DND-41 (cell line): Measurements from ENCODE around the gene GPR39.

Source experiments
- ATAC-seq: fragments of 200-7000 bp; cut with Tn5 transposase; 3 replicates; pipeline ENCODE4 v1.9.1; 2021; ENCODE audit warnings: low read depth; ENCODE audit not compliant: insufficient read depth
- DNase-seq: peaks from one replicate; pipeline ENCODE4 v3.0.0-alpha.2; 2020
- H2AFZ ChIP-seq: 2 replicates; pipeline ENCODE4 v1.6.0; 2012; ENCODE audit warnings: low read depth, low read length
- H3K27ac ChIP-seq: 2 replicates; pipeline ENCODE4 v1.5.1; 2012; ENCODE audit warnings: low read length, inconsistent platforms
- H3K27me3 ChIP-seq: fragments of 200-600 bp; sonication (generic); 2 replicates; pipeline ENCODE4 v1.6.0; 2012; ENCODE audit warnings: low read length, mild to moderate bottlenecking, inconsistent platforms; ENCODE audit not compliant: insufficient read depth, poor library complexity
- H3K36me3 ChIP-seq: 2 replicates; pipeline ENCODE4 v1.5.1; 2012; ENCODE audit warnings: low read length, inconsistent platforms; ENCODE audit not compliant: insufficient read depth
- H3K4me1 ChIP-seq: 2 replicates; pipeline ENCODE4 v1.5.1; 2012; ENCODE audit warnings: mild to moderate bottlenecking, low read length; ENCODE audit not compliant: insufficient read depth
- H3K4me2 ChIP-seq: 2 replicates; pipeline ENCODE4 v1.6.0; 2012; ENCODE audit warnings: mild to moderate bottlenecking, moderate library complexity, low read length, inconsistent platforms; ENCODE audit not compliant: insufficient read depth
- H3K4me3 ChIP-seq, 2 experiments: fragments of 200-600 bp in 1 of 2; shearing (Covaris generic) in 1 of 2; 2 replicates each; pipeline ENCODE4 v1.5.1; 2012 to 2016; ENCODE audit warnings: inconsistent platforms in 2 of 2, low read length in 2 of 2, mild to moderate bottlenecking in 2 of 2, low read depth in 1 of 2, moderate library complexity in 1 of 2
- H3K79me2 ChIP-seq: 2 replicates; pipeline ENCODE4 v1.6.0; 2012; ENCODE audit warnings: low read length, inconsistent platforms; ENCODE audit not compliant: insufficient read depth
- H3K9ac ChIP-seq: 2 replicates; pipeline ENCODE4 v1.6.0; 2012; ENCODE audit warnings: low read depth, mild to moderate bottlenecking, inconsistent platforms, low read length, moderate library complexity
- H3K9me3 ChIP-seq: 2 replicates; pipeline ENCODE4 v1.5.1; 2012; ENCODE audit warnings: low read length, moderate library complexity, mild to moderate bottlenecking, inconsistent platforms; ENCODE audit not compliant: insufficient read depth, severe bottlenecking
- H4K20me1 ChIP-seq: 2 replicates; pipeline ENCODE4 v1.6.0; 2012; ENCODE audit warnings: low read length; ENCODE audit not compliant: insufficient read depth
- CTCF ChIP-seq: IDR thresholded peaks from 2 replicates; pipeline ENCODE4 v1.5.1; 2012; ENCODE audit warnings: borderline replicate concordance, low read length, moderate library complexity, mild to moderate bottlenecking; ENCODE audit not compliant: poor library complexity, severe bottlenecking; ENCODE audit errors: extremely low read depth
- EZH2 ChIP-seq: IDR thresholded peaks from 3 replicates; pipeline ENCODE4 v1.6.1; 2012; ENCODE audit warnings: borderline replicate concordance, low read depth, mild to moderate bottlenecking, moderate library complexity, low read length, inconsistent platforms; ENCODE audit not compliant: severe bottlenecking

The GPR39 gene

GRCh38 chr2:132692816-132693215 is 276.2 kb downstream of the GPR39 start:
- Histone ChIP-seq H3K79me2 (no peaks in the 10 kb centered on the region), H2AFZ (no peak overlapping the region), H3K4me2 (no peak overlapping the region), H3K27ac (no peak overlapping the region), H3K36me3 (no peaks in the 10 kb centered on the region), H3K27me3 (no peaks in the 10 kb centered on the region), H4K20me1 (no peaks in the 10 kb centered on the region), H3K9ac (no peak overlapping the region), H3K9me3 (no peaks in the 10 kb centered on the region), H3K4me3 (no peak overlapping the region), H3K4me1 (no peaks in the 10 kb centered on the region)
- no peak for ATAC-seq
- no peak for TF ChIP-seq CTCF
- TF ChIP-seq EZH2, result no peak
- no peak for DNase-seq
